A673 (cell line): Measurements from ENCODE around the gene FPR2. TPM values are rescaled to one million over a fixed set of nuclear protein-coding genes. Genes with fewer than 3 reads are reported as not detected.

Experiments
- BruUV-seq: library from RNA; stranded (reverse); fragments of 400-500 nt; replicated peaks from 2 replicates; lab custom pipeline; 2021; lab: Mats Ljungman, UMichigan
- CTCF ChIA-PET: fragments of 300-600 bp; sonication (Branson Sonifier 250); formaldehyde crosslinking; loops from one replicate; lab custom pipeline; 2022; ENCODE audit warnings: antibody characterized with exemption; lab: Charles Lee
- POLR2A ChIA-PET: fragments of 300-600 bp; sonication (Branson Sonifier 250); formaldehyde crosslinking; loops from one replicate; lab custom pipeline; 2022; ENCODE audit warnings: antibody characterized with exemption; ENCODE audit not compliant: low non-redundant PET; lab: Charles Lee
- DNase-seq: peaks from one replicate; pipeline ENCODE4 v3.0.0-alpha.2; 2015; ENCODE audit warnings: low spot score
- H3K27ac ChIP-seq: fragments of 200-600 bp; sonication (generic); 2 replicates; pipeline ENCODE4 v1.5.1; 2016; ENCODE audit warnings: mixed run types, low read depth, mild to moderate bottlenecking, mixed read lengths, antibody characterized with exemption, low read length; ENCODE audit not compliant: poor library complexity, severe bottlenecking
- H3K27me3 ChIP-seq: fragments of 200-600 bp; sonication (generic); replicated peaks from 2 replicates; pipeline ENCODE4 v1.6.1; 2017; ENCODE audit warnings: mixed run types, low read depth, mild to moderate bottlenecking, mixed read lengths, antibody characterized with exemption, low read length; ENCODE audit not compliant: insufficient read depth, poor library complexity
- H3K36me3 ChIP-seq: fragments of 200-600 bp; sonication (generic); 2 replicates; pipeline ENCODE4 v1.6.1; 2016; ENCODE audit warnings: mixed run types, mild to moderate bottlenecking, mixed read lengths, antibody characterized with exemption, low read length; ENCODE audit not compliant: insufficient read depth, poor library complexity, severe bottlenecking
- H3K4me1 ChIP-seq: fragments of 200-600 bp; sonication (generic); 2 replicates; pipeline ENCODE4 v1.6.1; 2017; ENCODE audit warnings: mixed run types, mild to moderate bottlenecking, mixed read lengths, antibody characterized with exemption, low read length; ENCODE audit not compliant: insufficient read depth, poor library complexity, severe bottlenecking
- H3K4me3 ChIP-seq: fragments of 200-600 bp; sonication (generic); 2 replicates; pipeline ENCODE4 v1.5.1; 2016; ENCODE audit warnings: low read depth, mixed run types, mild to moderate bottlenecking, mixed read lengths, low read length; ENCODE audit not compliant: poor library complexity, severe bottlenecking
- H3K9me3 ChIP-seq: fragments of 200-600 bp; sonication (generic); 2 replicates; pipeline ENCODE4 v1.6.1; 2016; ENCODE audit warnings: mixed run types, low read depth, mild to moderate bottlenecking, mixed read lengths, antibody characterized with exemption, low read length; ENCODE audit not compliant: poor library complexity, severe bottlenecking
- EZH2 ChIP-seq: fragments of 200-600 bp; sonication (generic); IDR thresholded peaks from 2 replicates; pipeline ENCODE4 v1.6.1; 2017; ENCODE audit warnings: borderline replicate concordance, low read depth, mild to moderate bottlenecking, mixed read lengths, antibody characterized with exemption, low read length; ENCODE audit not compliant: poor library complexity, severe bottlenecking
- intact Hi-C: fragments of 100-400 bp; cut with micrococcal nuclease; formaldehyde crosslinking; loops from one replicate; pipeline ENCODE4 v1.10.0; 2022; ENCODE audit not compliant: unreplicated experiment
- total RNA-seq: library from RNA; stranded (reverse); gene quantifications from 2 replicates; pipeline ENCODE4 v1.2.3, GENCODE V29; 2021
- TF ChIP-seq, protein P1 (sequence below): fragments of 300-800, 200-600 bp; sonication (generic); conservative IDR thresholded peaks from 2 replicates; pipeline ENCODE4 v1.5.1; 2017; ENCODE audit warnings: low read depth, mild to moderate bottlenecking, antibody characterized with exemption, low read length, moderate library complexity, mixed read lengths

The FPR2 gene
- total RNA-seq, 1 experiment from 2014 or later: not detected

DNA sequence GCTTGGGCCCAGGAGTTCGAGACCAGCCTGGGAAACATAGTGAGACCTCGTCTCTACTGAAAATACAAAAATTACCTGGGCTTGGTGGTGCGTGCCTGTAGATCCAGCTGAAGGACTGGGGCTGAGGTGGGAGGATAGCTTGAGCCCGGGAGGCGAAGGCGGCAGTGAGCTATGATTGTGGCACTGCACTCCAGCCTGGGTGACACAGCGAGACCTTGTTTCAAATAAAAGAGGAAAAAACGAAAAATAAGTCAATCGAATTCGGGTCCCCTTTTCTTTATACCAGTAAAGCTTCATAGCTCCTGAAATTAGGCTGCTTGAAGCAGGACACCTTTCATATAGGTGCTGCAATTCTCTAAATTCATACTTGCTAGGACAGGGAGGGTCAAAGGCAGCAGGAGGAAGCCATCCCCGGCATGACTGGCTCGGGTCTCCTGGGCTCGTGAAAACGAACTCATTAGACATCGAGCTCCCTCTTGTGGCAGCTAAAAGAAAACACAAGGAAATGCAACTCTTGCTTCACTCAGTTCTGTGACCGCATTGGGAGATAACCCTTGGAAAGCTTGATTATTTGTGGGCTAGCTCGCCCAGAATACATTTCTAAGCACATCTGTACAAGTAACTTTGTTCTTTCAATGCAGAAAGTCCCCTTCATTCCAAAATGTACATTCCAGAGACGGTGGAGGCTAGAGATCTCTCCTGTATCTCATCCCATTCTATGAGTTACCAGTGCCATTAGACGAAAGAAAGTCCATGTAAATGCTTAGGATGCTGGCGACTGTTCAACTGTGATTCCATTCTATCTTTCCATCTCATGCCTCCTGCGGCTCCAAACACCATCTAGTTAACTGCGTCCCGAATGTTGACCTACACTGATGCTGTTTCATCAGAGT lies 16.8 kb downstream of the FPR2 start:
- intact Hi-C loops: loop anchor here (5.0 kb wide), 2 partner anchors 171 to 306 kb away; no protein-coding TSS in a partner anchor
- BruUV-seq: no TSS peak
- POLR2A ChIA-PET: no interaction called here

DNA sequence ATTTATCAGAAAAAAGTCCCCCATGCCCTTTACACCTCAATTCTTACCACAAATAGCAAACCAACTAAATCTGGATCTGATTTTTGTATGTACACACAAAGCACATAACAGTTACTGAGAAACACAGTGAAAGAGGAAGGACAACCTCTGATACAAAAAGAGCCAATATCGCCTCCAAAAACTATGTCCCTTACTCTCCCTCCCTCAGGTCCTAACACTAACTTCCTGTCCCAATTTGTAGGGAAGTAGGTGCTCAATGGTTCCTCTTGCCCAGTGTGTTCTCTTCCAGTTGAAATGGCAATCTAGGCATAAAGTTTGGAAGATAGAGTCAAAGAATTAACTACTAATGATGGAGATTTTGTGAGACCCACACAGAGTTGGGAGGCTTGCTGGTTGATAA lies 18.2 kb downstream of the FPR2 start:
- H3K27me3 ChIP-seq: peaks cover 71% of the 10 kb centered on the region
- H3K4me3 ChIP-seq: no peak overlapping the region
- DNase-seq: no peak
- TF ChIP-seq, protein P1, sequence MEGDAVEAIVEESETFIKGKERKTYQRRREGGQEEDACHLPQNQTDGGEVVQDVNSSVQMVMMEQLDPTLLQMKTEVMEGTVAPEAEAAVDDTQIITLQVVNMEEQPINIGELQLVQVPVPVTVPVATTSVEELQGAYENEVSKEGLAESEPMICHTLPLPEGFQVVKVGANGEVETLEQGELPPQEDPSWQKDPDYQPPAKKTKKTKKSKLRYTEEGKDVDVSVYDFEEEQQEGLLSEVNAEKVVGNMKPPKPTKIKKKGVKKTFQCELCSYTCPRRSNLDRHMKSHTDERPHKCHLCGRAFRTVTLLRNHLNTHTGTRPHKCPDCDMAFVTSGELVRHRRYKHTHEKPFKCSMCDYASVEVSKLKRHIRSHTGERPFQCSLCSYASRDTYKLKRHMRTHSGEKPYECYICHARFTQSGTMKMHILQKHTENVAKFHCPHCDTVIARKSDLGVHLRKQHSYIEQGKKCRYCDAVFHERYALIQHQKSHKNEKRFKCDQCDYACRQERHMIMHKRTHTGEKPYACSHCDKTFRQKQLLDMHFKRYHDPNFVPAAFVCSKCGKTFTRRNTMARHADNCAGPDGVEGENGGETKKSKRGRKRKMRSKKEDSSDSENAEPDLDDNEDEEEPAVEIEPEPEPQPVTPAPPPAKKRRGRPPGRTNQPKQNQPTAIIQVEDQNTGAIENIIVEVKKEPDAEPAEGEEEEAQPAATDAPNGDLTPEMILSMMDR: no peak
- no peak for TF ChIP-seq EZH2
- no peaks in the 10 kb centered on the region for H3K4me1 ChIP-seq
- intact Hi-C loops: loop anchor here (5.0 kb wide), 2 partner anchors 172 to 307 kb away; no protein-coding TSS in a partner anchor
- no peak overlapping the region for H3K27ac ChIP-seq
- H3K36me3 ChIP-seq: no peaks in the 10 kb centered on the region
- no TSS peak for BruUV-seq
- H3K9me3 ChIP-seq: no peaks in the 10 kb centered on the region
- POLR2A ChIA-PET: no interaction called here
- CTCF ChIA-PET: no interaction called here

More for the DNA sequence above, 16.8 kb downstream of the FPR2 start:
- DNase-seq: peak; percentile 82
- TF ChIP-seq, protein P1: peak; percentile 75
- TF ChIP-seq EZH2: no peak
- H3K27ac ChIP-seq: no peak overlapping the region
- no peaks in the 10 kb centered on the region for H3K36me3 ChIP-seq
- CTCF ChIA-PET: interaction anchor here (0.6 to 1.2 kb wide), 7 partner anchors 22 to 1320 kb away, joined by 3 to 16 read pairs (median 4); no protein-coding TSS in a partner anchor
- no peak overlapping the region for H3K4me3 ChIP-seq
- H3K4me1 ChIP-seq: no peaks in the 10 kb centered on the region
- H3K27me3 ChIP-seq: peaks cover 76% of the 10 kb centered on the region
- H3K9me3 ChIP-seq: no peaks in the 10 kb centered on the region

DNA sequence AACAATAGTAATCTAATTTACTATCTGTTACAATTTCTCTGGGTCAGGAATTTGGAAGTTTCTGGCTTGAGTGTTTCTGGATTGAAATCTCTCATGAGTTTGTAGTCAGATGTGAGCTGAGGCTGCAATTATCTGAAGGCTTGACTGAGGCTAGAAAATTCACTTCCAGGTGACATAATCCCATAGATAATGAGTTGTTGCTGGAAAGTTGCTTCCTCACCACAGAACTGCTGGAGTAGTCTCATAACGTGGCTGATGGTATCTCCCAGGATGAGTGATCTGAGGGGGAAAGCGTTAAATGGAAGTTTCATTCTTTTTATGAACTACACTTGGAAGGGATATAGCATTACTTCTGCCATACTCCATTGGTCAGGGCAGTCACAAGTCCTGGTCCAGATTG lies 18.7 kb downstream of the FPR2 start:
- no peak for DNase-seq
- intact Hi-C loops: loop anchor here (5.0 kb wide), 2 partner anchors 172 to 307 kb away; no protein-coding TSS in a partner anchor
- peaks cover 68% of the 10 kb centered on the region for H3K27me3 ChIP-seq
- H3K9me3 ChIP-seq: no peaks in the 10 kb centered on the region
- CTCF ChIA-PET: no interaction called here
- no TSS peak for BruUV-seq
- TF ChIP-seq, protein P1: no peak
- no peak for TF ChIP-seq EZH2
- H3K36me3 ChIP-seq: no peaks in the 10 kb centered on the region
- H3K27ac ChIP-seq: no peak overlapping the region
- no peaks in the 10 kb centered on the region for H3K4me1 ChIP-seq
- POLR2A ChIA-PET: no interaction called here
- no peak overlapping the region for H3K4me3 ChIP-seq
